HG02571 (cell line): Measurements from ENCODE around the gene SENP6.
A peak's percentile ranks its signal among the peaks of the same experiment; 100 is the strongest.
"Not testable (repeated sequence)": the region's sequence is repeated elsewhere in the genome, so short reads cannot be mapped to it uniquely, and the experiment has no call there.

ENCODE experiments used
- ATAC-seq: cut with Tn5 transposase; IDR thresholded peaks from one replicate; pipeline ENCODE4 v1.9.1; 2021; ENCODE audit warnings: mild to moderate bottlenecking, moderate library complexity; ENCODE audit not compliant: unreplicated experiment

The SENP6 gene

GRCh38 chr6:75656479-75656878, 54.8 kb downstream of the SENP6 start:
- no peak for ATAC-seq

DNA sequence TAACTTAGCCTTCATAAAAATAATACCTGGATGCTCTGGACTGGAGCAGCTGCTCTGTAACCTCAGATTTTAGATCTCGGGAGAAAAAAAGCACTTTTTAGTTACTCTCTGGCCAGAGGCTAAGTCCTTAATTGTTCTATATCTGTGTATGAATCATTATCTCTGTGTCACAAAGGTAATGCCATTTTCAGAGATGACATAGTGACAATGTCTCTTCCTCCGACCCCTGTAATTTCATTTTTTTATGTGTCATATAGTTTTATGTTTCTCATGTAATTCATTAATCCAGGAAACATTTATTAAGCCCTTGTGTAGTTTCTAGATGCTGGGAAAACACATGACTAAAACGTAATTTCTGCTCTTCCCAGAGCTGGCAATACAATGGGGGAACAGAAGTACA, 55.6 kb downstream of the SENP6 start:
- no peak for ATAC-seq

- no peak for ATAC-seq
Measured at GRCh38 chr6:75666592-75666991, 64.9 kb downstream of the SENP6 start.

DNA sequence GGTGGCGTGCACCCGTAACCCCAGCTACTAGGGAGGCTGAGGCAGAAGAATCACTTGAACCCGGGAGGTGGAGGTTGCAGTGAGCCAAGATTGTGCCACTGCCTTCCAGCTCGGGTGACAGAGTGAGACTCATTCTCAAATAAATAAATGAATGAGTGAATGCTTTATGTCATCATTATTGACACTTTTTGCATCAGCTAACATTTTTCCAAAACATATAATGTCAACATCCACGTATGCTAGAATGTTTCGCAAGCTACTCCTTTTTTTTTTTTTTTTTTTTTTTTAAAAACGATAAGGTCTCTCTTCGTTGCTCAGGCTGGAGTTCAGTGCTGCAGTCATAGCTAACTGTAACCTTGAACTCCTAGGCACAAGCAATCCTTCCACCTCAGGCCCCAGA, 72.2 kb downstream of the SENP6 start:
- no peak for ATAC-seq

DNA sequence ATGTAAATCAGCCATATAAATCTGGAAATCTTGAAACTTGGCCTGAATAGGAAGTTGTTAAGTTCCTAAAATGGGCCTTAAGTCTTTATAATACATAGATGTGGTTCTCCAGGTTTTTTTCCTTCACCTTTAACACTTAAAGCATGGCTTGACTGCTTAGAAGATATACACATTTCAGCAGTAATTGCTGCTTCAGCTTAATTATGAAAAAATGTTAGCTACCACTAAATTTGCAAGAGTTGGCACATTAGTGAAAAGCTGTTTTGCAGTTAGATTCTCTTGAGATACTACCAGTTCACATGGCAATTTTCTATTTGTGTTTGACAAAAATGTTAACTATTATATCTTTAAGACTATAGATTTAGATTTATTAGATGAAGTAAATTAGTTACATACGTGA, 74.7 kb downstream of the SENP6 start:
- ATAC-seq, result no peak

DNA sequence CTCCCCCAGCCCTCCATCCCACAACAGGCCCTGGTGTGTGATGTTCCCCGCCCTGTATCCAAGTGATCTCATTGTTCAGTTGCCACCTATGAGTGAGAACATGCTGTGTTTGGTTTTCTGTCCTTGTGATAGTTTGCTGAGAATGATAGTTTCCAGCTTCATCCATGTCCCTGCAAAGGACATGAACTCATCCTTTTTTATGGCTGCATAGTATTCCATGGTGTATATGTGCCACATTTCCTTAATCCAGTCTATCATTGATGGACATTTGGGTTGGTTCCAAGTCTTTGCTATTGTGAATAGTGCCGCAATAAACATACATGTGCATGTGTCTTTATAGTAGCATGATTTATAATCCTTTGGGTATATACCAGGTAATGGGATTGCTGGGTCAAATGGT, 80.9 kb downstream of the SENP6 start:
- ATAC-seq, result not testable (repeated sequence)

- ATAC-seq, result not testable (repeated sequence)
Measured at GRCh38 chr6:75683005-75683404, 81.3 kb downstream of the SENP6 start.

GRCh38 chr6:75687535-75687934, 85.9 kb downstream of the SENP6 start:
- not testable (repeated sequence) for ATAC-seq

- ATAC-seq, result not testable (repeated sequence)
Measured at GRCh38 chr6:75687937-75688336, 86.3 kb downstream of the SENP6 start.

- ATAC-seq, result no peak
Measured at GRCh38 chr6:75689576-75689975, 87.9 kb downstream of the SENP6 start.

DNA sequence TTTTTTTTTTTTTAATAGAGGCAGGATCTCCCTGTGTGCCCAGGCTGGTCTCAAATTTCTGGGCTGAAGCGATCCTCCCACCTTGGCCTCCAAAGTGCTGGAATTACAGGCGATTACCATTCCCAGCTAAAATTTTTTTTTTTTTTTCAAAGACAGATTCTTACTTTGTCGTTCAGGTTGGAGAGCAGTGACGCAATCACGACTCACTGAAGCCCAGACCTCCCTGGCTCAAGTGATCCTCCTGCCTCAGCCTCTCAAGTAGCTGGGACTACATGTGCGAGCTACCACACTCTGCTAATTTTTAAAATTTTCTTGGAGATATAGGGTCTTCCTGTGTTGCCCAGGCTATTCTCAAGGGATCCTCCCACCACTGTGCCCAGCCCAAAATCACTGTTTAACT, 89.3 kb downstream of the SENP6 start:
- no peak for ATAC-seq

DNA sequence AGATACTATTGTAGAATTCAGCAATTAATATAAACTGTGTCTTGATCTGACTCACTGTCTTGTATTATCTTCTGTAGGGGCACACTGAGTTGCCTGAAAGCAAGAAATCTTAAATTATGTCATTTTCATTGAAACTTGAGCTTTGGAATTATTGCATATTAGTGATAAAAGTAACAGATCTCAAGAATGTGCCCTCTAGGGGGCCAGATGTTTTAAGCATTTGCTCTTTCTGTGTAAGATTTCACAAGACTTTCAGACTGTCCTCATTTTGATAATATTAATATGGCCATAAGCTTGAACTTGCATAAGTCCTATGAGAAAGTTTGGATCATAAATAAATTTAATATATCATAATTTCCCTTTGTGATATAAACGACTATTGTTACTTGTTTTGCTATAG, 91.9 kb downstream of the SENP6 start:
- no peak for ATAC-seq

- ATAC-seq, result no peak
Measured at GRCh38 chr6:75694406-75694805, 92.7 kb downstream of the SENP6 start.

DNA sequence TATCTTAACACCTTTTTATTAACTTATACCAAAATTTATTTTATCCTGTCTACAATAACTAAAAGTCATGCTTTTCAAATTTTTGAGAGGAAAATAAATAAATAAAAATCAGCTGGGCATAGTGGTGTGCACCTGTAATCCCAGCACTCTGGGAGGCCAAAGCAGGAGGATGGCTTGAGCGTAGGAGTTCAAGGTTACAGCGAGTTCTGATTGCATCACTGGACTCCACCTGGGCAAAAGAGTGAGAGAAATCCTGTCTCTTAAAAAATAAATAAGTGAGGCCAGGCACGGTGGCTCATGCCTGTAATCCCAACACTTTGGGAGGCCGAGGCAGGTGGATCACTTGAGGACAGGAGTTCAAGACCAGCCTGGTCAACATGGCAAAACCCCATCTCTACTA, 106.7 kb downstream of the SENP6 start:
- ATAC-seq, result not testable (repeated sequence)

- no peak for ATAC-seq
Measured at GRCh38 chr6:75711173-75711572, 109.5 kb downstream of the SENP6 start.

DNA sequence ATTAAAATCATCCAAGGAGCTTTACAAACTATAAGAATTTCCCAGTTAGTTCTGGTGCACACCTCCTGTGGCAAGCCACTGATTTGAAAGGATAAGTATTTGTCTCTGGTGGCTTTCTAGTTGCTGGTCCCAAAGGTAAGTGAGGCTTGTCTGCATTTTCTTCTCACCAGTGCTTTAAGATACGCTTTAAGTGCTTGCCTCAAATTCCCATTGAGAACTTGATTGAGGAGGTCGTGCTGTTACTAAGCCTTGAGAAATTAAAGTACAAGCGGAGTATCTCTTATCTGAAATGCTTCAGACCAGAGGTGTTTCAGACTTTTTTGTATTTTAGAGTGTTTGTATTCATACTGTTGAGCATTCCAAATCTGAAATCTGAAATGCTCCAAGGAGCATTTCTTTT, 117.5 kb downstream of the SENP6 start:
- no peak for ATAC-seq

DNA sequence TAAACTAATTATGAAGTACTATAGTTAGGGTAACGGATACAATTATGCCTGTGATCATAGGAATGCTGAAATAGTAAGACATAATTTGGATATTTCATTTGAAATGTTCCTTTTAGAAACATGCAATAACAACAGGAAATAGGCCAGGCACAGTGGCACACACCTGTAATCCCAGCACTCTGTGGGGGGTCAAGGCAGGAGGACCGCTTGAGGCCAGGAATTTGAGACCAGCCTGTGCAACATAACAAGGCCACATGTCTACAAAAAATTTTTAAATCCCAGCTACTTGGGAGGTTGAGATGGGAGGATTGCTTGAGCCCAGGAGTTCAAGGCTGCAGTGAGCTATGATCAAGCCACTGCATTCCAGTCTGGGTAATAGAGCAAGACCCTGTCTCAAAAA, 121.7 kb downstream of the SENP6 start:
- no peak for ATAC-seq

DNA sequence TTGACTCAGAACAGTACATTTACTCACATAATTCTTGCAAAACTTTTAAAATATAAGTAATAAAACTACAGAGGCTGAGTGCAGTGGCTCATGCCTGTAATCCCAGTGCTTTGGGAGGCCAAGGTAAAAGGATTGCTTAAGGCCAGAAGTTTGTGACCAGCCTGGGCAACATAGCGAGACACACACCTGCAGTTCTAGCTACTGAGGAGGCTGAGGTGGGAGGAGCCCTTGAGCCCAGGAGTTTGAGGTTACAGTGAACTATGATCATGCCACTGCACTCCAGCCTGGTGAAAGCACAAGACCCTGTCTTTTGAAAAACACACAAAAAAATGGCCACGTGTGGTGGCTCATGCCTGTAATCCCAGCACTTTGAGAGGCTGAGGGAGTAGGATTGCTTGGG, 125.5 kb downstream of the SENP6 start:
- ATAC-seq, result no peak

- not testable (repeated sequence) for ATAC-seq
Measured at GRCh38 chr6:75731029-75731428, 129.3 kb downstream of the SENP6 start.

DNA sequence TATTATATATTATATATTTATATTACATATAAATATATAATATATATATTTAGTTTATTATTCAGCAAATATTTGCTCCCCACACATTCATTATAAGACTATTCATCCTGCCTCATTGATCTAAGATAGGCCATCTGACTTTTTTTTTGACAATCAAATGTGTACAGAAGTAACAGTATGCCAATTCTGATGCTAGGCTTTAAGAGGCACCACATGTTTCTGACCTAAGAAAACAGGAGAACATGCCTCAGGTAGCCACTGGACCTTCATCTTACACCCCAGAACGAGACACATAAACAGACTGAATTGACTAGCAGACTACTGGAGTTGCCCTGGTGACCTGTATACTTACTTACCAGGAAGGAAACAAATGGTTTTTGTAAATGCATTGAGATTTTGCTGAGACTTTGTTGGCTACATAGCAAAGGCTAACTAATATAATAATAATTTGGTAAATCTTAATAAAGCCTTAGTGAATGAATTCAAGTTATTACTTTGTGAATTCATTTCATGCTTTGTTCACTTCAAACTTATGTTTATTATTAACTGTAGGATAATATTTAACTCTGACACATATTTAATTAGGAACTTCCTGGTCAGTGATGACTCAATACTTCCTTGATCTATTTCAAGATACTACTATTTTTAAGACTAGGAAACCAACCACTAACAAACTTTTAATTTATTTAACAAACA, 134.0 kb downstream of the SENP6 start:
- ATAC-seq, result peak; percentile 54

DNA sequence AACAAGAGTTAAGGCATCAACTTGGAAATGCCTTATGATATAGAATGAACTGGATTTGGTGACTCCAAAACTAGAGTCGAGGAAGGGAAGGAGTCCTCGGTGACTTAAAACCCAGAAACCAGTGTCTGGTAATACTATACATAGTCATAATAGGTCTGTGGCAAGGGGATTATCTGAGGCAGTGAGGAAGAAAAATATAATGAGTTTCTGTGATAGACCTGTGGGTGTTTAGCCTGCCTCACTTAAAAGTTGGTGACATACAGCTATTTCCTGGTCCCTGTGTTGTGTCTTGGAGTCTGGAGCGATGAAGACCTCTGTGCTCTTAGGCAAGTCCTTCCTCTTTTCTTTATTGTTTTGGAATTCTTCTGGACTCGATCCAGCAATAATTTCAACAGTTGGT, 142.3 kb downstream of the SENP6 start:
- ATAC-seq, result no peak

- ATAC-seq, result no peak
Measured at GRCh38 chr6:75745404-75745803, 143.7 kb downstream of the SENP6 start.

DNA sequence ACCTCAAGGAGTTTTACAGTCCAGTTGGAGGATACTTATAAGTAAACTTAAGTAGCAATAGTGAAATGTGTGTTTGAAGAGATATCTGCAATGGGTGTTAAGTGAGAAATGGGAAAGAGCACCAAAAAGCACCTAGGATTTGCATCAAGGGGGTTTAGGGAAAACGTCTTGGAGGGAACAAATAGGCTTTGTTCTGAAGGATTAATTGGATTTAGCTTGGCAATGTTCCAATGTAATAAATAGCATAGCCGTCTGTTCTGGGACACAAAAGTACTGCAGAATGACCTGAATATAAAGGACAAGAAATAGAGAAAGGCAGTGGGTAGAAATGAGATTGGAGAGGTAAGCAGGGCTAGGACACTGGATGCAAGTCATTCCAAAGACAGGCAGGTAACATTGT, 144.5 kb downstream of the SENP6 start:
- ATAC-seq, result no peak
